Stimulated activated CD8-positive, alpha-beta memory T cell treated with anti-CD3 and anti-CD28 coated beads, Interleukin-7, amount 100 ng/mL, for 24 hours (primary cell): ENCODE measurements around the gene TNFRSF13B.
"Not testable (repeated sequence)": the region's sequence is repeated elsewhere in the genome, so short reads cannot be mapped to it uniquely, and the experiment has no call there.

Experiments used
- DNase-seq: peaks from one replicate; pipeline ENCODE4 v3.0.0-alpha.2; 2020; ENCODE audit warnings: low read depth

TNFRSF13B gene

DNA sequence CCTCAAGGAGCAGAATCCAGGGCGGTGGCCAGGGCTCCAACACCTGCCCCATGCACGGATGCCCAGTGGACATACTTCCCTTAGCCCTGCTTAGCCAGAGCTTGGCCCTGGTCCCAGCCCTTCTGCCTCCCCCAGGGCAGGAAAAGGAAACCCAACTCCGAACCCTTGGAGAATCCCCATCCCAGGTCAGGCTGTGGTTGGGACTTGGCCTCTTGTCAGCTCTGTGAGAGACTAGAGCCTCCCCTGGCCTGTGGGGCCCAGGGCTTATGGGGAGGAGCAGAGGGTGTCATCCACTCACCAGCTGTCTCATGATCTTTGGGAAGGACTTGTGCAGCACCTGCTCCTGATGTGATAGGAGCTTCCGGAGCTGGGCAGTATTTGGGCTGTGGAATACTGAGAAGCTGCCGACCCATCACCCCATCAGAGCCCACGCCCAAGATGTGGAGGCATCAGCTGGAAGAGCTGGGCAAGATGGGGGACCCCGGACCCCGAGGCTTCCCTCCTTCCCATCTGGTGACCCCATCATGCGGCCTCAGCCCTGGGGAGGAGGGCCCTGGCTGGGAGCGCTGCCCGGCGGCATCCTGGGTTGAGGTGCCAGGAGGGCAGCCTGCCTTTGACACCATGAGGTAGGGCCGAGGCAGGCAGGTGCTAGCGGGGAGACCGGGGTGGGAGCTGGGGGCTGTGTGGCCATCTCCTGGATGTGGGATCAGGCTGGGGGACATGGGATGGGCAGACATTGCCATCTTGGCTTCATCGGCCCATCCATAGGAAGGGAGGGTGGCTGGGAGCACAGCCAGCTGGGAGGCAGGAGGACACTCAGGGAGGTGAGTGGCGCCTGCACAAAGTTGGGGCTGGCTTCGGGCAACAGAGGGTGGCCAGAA lies 45.1 kb downstream of the TNFRSF13B start:
- no peak for DNase-seq

DNA sequence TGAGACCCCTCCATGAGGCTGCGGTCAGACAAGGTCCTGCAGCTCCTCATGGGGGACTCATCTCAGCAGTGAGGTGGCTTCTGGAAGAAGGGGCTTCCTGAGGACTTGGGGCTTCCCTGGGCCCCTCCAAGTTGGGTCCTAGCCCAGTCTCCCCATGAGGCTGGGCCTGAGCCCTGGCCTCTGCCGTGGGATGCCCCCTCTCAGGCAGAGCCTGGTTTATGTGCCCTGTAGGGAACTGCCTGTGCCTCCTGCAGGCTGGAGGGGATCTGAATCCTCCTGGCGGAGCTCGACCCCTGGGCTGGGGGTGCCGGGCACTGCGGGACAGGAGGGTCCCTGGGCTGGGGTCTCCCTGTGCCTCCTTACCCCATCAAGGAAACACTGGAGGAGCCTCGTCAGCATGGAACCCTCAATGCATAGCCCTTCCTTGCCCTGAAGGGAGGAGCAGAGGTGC lies 45.8 kb downstream of the TNFRSF13B start:
- no peak for DNase-seq

DNA sequence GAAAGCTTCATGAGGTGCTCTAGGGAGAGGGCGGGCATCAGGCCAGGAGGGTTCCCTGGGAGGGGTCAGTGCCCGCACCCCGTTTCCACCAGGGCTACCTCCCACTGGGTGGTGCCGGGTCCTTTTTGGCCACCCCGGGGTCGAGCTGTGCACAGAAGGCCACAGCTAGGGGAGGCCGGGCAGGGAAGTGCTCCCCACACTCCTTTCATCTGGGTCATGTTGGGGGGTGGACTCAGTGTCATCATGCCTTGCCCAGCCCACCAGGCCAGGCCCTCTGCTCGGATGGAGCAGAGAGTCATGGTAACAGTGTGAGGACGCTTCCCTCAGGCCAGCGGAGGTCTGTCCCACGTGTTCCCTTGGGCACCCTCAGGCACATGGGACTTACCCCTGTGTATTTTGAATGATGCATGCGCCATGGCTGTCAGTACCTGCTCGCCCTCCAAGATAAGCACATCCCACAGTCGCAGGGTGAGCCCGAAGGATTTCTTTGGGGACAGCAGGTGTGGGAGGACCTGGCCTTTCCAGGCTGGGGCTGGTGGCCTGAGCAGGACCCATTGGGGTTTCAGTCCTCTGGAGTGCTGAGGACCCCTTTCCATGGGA lies 46.4 kb downstream of the TNFRSF13B start:
- DNase-seq, result no peak

GRCh38 chr17:16924696-16925440 lies 47.0 kb downstream of the TNFRSF13B start:
- no peak for DNase-seq

DNA sequence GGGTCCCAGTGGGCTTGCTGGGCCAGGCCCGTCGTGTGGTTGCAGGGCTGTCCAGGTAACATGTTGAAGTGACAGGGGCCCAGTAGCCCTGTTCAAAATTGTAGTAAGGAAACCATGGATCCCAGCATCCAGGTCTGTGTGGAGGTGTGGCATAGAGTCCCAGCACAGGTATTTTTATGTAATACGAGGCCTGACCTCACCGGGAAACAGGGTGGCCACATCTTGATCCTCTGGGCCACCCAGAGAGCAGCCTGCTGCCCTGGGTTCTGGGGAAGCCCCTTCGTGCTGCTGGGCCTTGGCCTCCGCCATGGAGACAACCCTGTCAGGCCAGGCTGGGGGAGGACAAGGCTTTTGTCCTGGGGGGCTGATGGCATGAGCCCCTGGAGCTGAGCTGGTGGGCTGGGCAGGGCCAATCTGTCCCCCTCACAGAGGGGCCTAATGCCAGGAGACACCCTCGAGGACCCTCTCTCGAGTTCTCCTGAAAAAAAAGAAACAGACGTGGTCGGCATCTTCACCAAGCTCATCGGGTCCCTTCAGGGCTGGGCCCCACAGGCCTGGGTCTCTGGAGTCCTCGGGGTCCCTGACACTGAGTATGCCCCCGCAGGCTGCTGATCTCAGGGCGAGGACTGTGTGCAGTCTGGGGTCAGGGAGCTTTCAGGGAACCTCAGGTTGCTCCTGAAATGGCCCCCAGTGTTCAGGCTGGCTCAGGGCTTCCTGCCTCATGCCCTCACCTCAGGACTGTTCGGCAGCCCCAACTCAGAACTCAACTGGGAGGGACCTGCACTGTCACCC lies 47.8 kb downstream of the TNFRSF13B start:
- no peak for DNase-seq

- DNase-seq, result no peak
Observed at GRCh38 chr17:16923097-16923903, 48.6 kb downstream of the TNFRSF13B start.

- no peak for DNase-seq
Observed at GRCh38 chr17:16922386-16923096, 49.4 kb downstream of the TNFRSF13B start.

GRCh38 chr17:16921451-16921850 lies 50.5 kb downstream of the TNFRSF13B start:
- DNase-seq, result not testable (repeated sequence)

GRCh38 chr17:16920628-16921020 lies 51.3 kb downstream of the TNFRSF13B start:
- DNase-seq, result no peak

GRCh38 chr17:16919663-16920627 lies 52.0 kb downstream of the TNFRSF13B start:
- no peak for DNase-seq

DNA sequence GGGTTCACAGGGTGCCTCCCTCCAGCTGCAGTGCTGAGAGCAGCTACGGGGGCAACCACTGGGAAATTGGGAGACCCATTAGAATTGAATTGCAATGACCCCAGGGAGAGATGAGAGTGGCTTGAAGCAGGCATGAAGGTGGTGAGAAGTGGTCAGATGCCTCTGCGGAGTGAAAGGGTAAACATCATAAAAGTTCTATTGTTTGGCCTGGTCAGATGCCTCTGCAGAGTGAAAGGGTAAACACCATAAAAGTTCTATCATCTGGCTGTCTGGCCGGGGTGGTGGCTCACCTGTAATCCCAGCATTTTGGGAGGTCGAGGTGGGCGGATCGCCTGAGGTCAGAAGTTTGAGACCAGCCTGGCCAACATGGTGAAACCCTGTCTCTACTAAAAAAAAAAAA lies 53.5 kb downstream of the TNFRSF13B start:
- DNase-seq, result no peak

GRCh38 chr17:16917671-16918394 lies 54.1 kb downstream of the TNFRSF13B start:
- DNase-seq, result no peak

DNA sequence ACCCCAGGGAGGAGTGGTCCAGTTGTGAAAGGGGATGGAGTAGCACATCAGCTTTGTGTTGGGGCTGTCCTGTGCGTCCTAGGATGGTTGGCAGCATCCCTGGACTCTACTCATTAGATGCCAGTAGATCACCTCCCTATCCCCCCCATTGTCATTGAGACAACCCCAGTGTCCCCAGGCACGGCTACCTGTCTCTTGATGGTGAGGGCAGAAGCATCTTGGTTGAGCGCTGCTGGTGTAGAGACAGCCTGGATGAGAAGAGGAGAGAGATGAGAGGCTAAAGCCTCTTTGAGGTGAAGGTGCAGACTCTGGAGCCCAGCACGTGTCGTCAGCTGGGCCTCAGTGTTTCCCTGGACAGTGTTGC lies 55.4 kb downstream of the TNFRSF13B start:
- no peak for DNase-seq

DNA sequence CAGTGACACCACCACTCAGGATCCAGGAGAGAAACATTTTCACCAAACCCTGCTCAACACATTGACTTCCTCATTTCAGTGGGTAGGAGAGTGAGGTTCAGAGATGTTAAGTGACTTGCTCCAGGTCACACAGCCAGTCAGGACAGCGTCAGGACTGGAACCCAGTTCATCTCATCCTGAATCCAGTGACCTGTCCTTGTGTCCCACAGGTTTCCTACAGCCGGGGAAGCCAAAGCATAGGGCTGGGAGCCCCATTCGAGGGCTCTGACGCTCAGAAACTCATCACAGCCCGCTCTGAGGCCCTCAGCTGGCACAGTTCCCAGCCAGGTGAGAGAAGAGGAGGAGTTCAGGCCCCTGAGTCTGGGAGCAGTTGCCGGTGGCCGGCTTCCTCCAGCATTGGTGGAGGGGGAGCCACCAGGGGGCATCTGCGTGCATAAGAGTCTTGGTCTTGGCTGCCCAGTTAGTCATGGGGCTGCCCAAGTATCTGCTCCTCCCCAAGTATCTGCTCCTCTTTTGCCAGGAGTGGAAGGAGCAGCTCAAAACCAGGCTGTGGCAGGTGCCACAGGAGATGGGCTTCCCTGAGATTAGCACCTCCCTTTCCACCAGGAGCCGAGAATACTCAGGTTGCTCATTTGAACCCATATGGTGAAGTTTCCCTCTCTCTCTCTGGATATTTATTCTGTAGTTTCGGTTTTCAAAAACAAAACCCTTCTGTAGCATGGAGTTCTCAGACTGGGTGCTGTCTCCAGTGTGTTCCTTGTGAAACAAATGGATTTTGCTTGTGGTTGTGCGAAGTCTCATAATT lies 56.0 kb downstream of the TNFRSF13B start:
- DNase-seq, result peak; percentile 4

- no peak for DNase-seq
Observed at GRCh38 chr17:16913463-16913862, 58.5 kb downstream of the TNFRSF13B start.

- DNase-seq, result no peak
Observed at GRCh38 chr17:16912021-16912962, 59.6 kb downstream of the TNFRSF13B start.
